Keratinocyte (primary cell): Measurements from ENCODE around the gene ITGB4.

ENCODE experiments used
- EZH2 ChIP-seq: IDR thresholded peaks from one replicate; pipeline ENCODE4 v1.6.1; 2012; ENCODE audit warnings: inconsistent platforms, mild to moderate bottlenecking, low read length, moderate library complexity
- TF ChIP-seq, protein P1 (sequence below), 3 experiments: IDR thresholded peaks in 1 of 3; conservative IDR thresholded peaks in 1 of 3; optimal IDR thresholded peaks in 1 of 3; 2 replicates in 2 of 3; 3 replicates in 1 of 3; pipeline versions ENCODE3 to v1.5.1; 2011; ENCODE audit warnings: low read length in 3 of 3, mild to moderate bottlenecking in 3 of 3, moderate library complexity in 2 of 3, control low read depth in 1 of 3, inconsistent platforms in 1 of 3; ENCODE audit not compliant: insufficient read depth in 2 of 3; ENCODE audit errors: extremely low read depth in 1 of 3

DNA sequence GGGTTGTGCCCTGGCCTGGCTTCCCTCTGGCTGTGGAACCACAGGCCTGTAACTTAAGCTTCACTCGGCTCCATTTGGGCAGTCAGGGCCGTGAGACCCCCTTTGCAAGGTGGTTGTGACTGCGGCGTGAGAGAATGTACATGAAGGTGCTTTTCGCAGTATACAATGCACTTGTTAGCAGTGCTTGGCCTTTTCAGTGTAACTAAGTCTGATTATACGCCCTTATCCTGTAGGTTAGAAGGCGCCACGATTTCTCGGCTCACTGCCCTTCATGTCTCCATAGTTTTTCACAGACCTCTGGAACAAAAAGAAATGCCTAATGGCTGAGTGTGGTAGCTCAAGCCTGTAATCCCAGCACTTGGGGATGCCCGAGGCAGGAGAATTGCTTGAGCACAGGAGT, 40.8 kb upstream of the ITGB4 start:
- TF ChIP-seq, protein P1, sequence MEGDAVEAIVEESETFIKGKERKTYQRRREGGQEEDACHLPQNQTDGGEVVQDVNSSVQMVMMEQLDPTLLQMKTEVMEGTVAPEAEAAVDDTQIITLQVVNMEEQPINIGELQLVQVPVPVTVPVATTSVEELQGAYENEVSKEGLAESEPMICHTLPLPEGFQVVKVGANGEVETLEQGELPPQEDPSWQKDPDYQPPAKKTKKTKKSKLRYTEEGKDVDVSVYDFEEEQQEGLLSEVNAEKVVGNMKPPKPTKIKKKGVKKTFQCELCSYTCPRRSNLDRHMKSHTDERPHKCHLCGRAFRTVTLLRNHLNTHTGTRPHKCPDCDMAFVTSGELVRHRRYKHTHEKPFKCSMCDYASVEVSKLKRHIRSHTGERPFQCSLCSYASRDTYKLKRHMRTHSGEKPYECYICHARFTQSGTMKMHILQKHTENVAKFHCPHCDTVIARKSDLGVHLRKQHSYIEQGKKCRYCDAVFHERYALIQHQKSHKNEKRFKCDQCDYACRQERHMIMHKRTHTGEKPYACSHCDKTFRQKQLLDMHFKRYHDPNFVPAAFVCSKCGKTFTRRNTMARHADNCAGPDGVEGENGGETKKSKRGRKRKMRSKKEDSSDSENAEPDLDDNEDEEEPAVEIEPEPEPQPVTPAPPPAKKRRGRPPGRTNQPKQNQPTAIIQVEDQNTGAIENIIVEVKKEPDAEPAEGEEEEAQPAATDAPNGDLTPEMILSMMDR (optimal IDR thresholded peaks at IDR 0.05 in 1 of 3, IDR thresholded peaks at IDR 0.05 in 1 of 3, conservative IDR thresholded peaks at IDR 0.05 in 1 of 3; ENCODE audit: extremely low read depth in 1 of 3, insufficient read depth in 2 of 3, low read length in 3 of 3): no peak
- no peak for TF ChIP-seq EZH2
